H4 (cell line): ENCODE measurements around the gene CACNA1C. TPM values are rescaled to one million over a fixed set of nuclear protein-coding genes. Genes with fewer than 3 reads are reported as not detected.

Experiments
- DNase-seq: peaks from one replicate; pipeline ENCODE4 v3.0.0-alpha.2; 2015; ENCODE audit warnings: low spot score
- total RNA-seq: library from RNA; depleted of rRNA; stranded (reverse); fragments of >200 nt; shearing (Covaris generic); gene quantifications from 2 replicates; pipeline ENCODE4 v1.2.3, GENCODE V29; 2014

Gene CACNA1C
- total RNA-seq, 1 experiment from 2014 or later = 1.5 TPM

GRCh38 chr12:2390850-2391390, 338.1 kb downstream of the CACNA1C start:
- no peak for DNase-seq

- DNase-seq = no peak
Observed at GRCh38 chr12:2391740-2392331, 339.0 kb downstream of the CACNA1C start.

- DNase-seq = no peak
Observed at GRCh38 chr12:2393016-2393415, 340.2 kb downstream of the CACNA1C start.

- no peak for DNase-seq
Observed at GRCh38 chr12:2393996-2394395, 341.2 kb downstream of the CACNA1C start.

- peak; percentile 46 for DNase-seq
Observed at GRCh38 chr12:2395354-2395977, 342.7 kb downstream of the CACNA1C start.

- DNase-seq = peak; percentile 30
Observed at GRCh38 chr12:2396448-2396871, 343.7 kb downstream of the CACNA1C start.

- DNase-seq = peak; percentile 63
Observed at GRCh38 chr12:2397356-2398045, 344.7 kb downstream of the CACNA1C start.

- DNase-seq = no peak
Observed at GRCh38 chr12:2401040-2401439, 348.3 kb downstream of the CACNA1C start.

GRCh38 chr12:2402073-2402579, 349.3 kb downstream of the CACNA1C start:
- no peak for DNase-seq

GRCh38 chr12:2403221-2403976, 350.6 kb downstream of the CACNA1C start:
- no peak for DNase-seq

- no peak for DNase-seq
Observed at GRCh38 chr12:2405039-2405438, 352.3 kb downstream of the CACNA1C start.

- DNase-seq = no peak
Observed at GRCh38 chr12:2406903-2407302, 354.1 kb downstream of the CACNA1C start.

- no peak for DNase-seq
Observed at GRCh38 chr12:2408262-2408661, 355.5 kb downstream of the CACNA1C start.

- no peak for DNase-seq
Observed at GRCh38 chr12:2409656-2410265, 357.0 kb downstream of the CACNA1C start.

GRCh38 chr12:2410496-2410895, 357.7 kb downstream of the CACNA1C start:
- DNase-seq = no peak

GRCh38 chr12:2411011-2411410, 358.2 kb downstream of the CACNA1C start:
- no peak for DNase-seq

- DNase-seq = no peak
Observed at GRCh38 chr12:2411616-2412304, 359.0 kb downstream of the CACNA1C start.

- DNase-seq = no peak
Observed at GRCh38 chr12:2412305-2412643, 359.5 kb downstream of the CACNA1C start.

- DNase-seq = no peak
Observed at GRCh38 chr12:2413301-2413700, 360.5 kb downstream of the CACNA1C start.

- no peak for DNase-seq
Observed at GRCh38 chr12:2413999-2414792, 361.4 kb downstream of the CACNA1C start.
